Measurements from ENCODE around the gene TTC16.

TTC16 gene

DNA sequence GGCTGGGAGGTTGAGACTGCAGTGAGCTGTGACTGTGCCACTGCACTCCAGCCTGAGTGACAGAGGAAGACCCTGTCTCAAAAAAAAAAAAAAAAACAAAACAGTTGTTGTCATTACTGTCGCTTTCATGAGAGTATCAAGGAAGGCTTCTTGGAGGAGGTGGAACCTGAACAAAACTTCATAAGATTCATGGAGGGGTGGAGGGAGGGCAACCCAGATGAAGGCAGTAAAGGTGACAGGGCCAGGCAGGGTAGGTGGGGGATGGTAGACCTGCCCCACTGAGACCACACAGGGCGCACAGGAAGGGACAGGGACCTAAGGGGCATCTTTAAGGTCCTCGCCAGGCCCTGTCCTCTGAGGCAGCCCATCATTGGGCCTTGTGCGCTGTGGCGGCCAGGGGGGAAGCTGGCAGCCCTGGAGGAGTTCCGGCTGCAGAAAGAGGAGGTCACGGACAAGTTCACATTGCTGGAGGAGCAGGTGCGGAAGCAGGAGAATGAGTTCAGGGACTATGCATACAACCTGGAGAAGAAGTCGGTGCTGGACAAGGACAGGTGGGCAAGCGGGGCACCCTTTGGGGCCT, 5.6 kb upstream of the TTC16 start:
- H3K27me3 ChIP-seq (ENCODE audit: control insufficient read depth in 1 of 2, insufficient read depth in 2 of 2, low read length in 2 of 2) = peaks cover 0 to 2% of the 10 kb centered on the region in 2 donors
- no peak overlapping the region for H3K27ac ChIP-seq (ENCODE audit: low read length)
- H3K4me1 ChIP-seq (ENCODE audit: control insufficient read depth, insufficient read depth, low read length) = peaks cover 11% of the 10 kb centered on the region
- H3K9me3 ChIP-seq (ENCODE audit: control insufficient read depth in 2 of 2, low read length in 2 of 2) = no peaks in the 10 kb centered on the region
- H3K4me3 ChIP-seq (ENCODE audit: low read length in 2 of 2) = no peak overlapping the region
- H3K9ac ChIP-seq (ENCODE audit: low read length in 2 of 2) = no peak overlapping the region
- H3K36me3 ChIP-seq (ENCODE audit: control insufficient read depth in 2 of 2, insufficient read depth in 2 of 2, low read length in 2 of 2) = no peaks in the 10 kb centered on the region

DNA sequence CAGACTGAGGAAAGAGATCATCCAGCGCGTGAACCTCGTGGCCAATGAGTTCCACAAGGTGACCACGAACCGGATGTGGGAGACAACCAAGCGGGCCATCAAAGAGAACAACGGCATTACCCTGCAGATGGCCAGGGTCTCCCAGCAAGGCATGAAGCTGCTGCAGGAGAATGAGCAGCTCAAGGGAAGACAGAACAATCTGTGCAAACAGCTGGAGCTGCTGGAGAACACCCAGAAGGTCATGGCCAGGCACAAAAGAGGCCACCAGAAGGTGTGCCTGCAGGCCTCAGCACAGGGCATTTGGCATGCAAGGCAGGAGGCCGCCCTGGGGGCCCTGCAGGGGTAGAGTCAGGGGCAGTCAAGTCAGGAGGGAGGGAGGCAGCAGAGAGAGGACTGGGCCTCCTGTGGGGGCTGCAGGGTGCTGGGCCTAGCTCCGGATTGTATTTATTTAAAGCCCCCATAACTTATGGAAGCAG, 4.6 kb upstream of the TTC16 start:
- no peak overlapping the region for H3K9ac ChIP-seq (ENCODE audit: low read length in 2 of 2)
- no peaks in the 10 kb centered on the region for H3K9me3 ChIP-seq (ENCODE audit: control insufficient read depth in 2 of 2, low read length in 2 of 2)
- no peak overlapping the region for H3K4me3 ChIP-seq (ENCODE audit: low read length in 2 of 2)
- no peaks in the 10 kb centered on the region for H3K36me3 ChIP-seq (ENCODE audit: control insufficient read depth in 2 of 2, insufficient read depth in 2 of 2, low read length in 2 of 2)
- peaks cover 15% of the 10 kb centered on the region for H3K4me1 ChIP-seq (ENCODE audit: control insufficient read depth, insufficient read depth, low read length)
- no peaks in the 10 kb centered on the region for H3K27me3 ChIP-seq (ENCODE audit: control insufficient read depth in 1 of 2, insufficient read depth in 2 of 2, low read length in 2 of 2)
- H3K27ac ChIP-seq (ENCODE audit: low read length) = no peak overlapping the region

DNA sequence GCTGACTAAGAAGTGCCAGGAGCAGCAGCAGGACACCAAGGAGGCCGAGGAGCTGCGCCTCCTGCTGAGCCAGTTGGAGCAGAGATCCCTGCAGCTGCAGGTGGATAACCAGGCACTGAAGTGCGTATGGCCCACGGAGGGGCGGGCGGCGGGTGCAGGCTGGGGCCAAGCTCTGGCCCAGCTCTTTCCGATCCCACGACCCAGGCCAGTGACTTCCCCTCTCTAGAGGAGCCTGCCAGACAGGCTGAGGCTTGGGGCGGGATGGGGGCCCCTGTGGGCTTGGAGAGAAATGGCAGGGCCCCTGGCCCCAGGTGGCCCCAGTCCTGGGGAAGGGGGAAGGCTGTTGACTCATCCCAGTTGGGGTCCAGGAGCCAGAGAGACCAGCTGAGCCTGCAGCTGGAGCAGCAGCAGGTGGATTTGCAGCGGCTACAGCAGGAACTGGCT, 4.0 kb upstream of the TTC16 start:
- H3K36me3 ChIP-seq (ENCODE audit: control insufficient read depth in 2 of 2, insufficient read depth in 2 of 2, low read length in 2 of 2) = no peaks in the 10 kb centered on the region
- no peak overlapping the region for H3K27ac ChIP-seq (ENCODE audit: low read length)
- no peaks in the 10 kb centered on the region for H3K27me3 ChIP-seq (ENCODE audit: control insufficient read depth in 1 of 2, insufficient read depth in 2 of 2, low read length in 2 of 2)
- no peak overlapping the region for H3K9ac ChIP-seq (ENCODE audit: low read length in 2 of 2)
- no peaks in the 10 kb centered on the region for H3K9me3 ChIP-seq (ENCODE audit: control insufficient read depth in 2 of 2, low read length in 2 of 2)
- H3K4me1 ChIP-seq (ENCODE audit: control insufficient read depth, insufficient read depth, low read length) = peaks cover 18% of the 10 kb centered on the region
- H3K4me3 ChIP-seq (ENCODE audit: low read length in 2 of 2) = no peak overlapping the region

DNA sequence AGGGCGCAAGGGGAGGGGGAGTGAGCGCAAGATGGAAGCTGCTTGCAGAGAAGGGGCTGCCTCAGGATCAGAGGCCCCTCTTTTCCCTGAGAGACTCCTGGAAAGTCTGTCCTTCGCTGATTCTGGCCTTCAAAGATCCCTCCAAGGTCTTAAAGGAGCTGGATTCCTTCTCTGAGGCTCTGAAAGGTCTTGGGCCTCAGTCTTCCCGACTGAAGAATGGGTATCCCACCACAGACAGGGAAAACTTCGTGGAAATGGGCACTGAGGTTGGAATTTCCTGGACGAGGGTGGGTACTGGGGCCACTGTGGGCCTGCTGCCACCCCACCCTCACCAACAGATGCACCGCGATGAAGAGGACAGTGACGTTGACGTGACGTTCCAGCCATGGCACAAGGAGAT, 3.5 kb upstream of the TTC16 start:
- Histone ChIP-seq H3K4me3 (ENCODE audit: low read length in 2 of 2) (no peak overlapping the region), H3K36me3 (ENCODE audit: control insufficient read depth in 2 of 2, insufficient read depth in 2 of 2, low read length in 2 of 2) (no peaks in the 10 kb centered on the region), H3K9me3 (ENCODE audit: control insufficient read depth in 2 of 2, low read length in 2 of 2) (no peaks in the 10 kb centered on the region), H3K9ac (ENCODE audit: low read length in 2 of 2) (no peak overlapping the region), H3K4me1 (ENCODE audit: control insufficient read depth, insufficient read depth, low read length) (peaks cover 18% of the 10 kb centered on the region), H3K27ac (ENCODE audit: low read length) (no peak overlapping the region), H3K27me3 (ENCODE audit: control insufficient read depth in 1 of 2, insufficient read depth in 2 of 2, low read length in 2 of 2) (no peaks in the 10 kb centered on the region)

DNA sequence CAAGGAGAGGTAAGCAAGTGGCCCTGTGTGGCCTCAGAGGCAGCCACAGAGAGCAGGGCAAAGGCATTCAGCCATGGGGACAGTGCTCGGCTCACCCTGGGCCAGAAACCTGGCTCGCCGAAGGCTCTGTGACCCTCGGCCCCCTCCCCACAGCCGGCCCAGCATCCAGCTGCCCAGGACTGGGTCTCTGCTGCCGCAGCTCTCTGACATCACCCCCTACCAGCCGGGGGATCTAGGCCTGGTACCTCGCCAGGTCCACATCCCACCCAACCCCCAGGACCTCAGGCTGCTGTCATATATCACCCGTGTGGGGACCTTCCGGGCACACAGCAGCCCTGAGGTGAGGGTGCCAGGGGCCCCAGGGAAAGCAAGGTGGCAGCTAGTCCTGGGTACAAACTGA, 3.0 kb upstream of the TTC16 start:
- Histone ChIP-seq H3K27ac (ENCODE audit: low read length) (no peak overlapping the region), H3K36me3 (ENCODE audit: control insufficient read depth in 2 of 2, insufficient read depth in 2 of 2, low read length in 2 of 2) (no peaks in the 10 kb centered on the region), H3K4me3 (ENCODE audit: low read length in 2 of 2) (no peak overlapping the region), H3K4me1 (ENCODE audit: control insufficient read depth, insufficient read depth, low read length) (peaks cover 18% of the 10 kb centered on the region), H3K27me3 (ENCODE audit: control insufficient read depth in 1 of 2, insufficient read depth in 2 of 2, low read length in 2 of 2) (no peaks in the 10 kb centered on the region), H3K9me3 (ENCODE audit: control insufficient read depth in 2 of 2, low read length in 2 of 2) (no peaks in the 10 kb centered on the region), H3K9ac (ENCODE audit: low read length in 2 of 2) (no peak overlapping the region)

DNA sequence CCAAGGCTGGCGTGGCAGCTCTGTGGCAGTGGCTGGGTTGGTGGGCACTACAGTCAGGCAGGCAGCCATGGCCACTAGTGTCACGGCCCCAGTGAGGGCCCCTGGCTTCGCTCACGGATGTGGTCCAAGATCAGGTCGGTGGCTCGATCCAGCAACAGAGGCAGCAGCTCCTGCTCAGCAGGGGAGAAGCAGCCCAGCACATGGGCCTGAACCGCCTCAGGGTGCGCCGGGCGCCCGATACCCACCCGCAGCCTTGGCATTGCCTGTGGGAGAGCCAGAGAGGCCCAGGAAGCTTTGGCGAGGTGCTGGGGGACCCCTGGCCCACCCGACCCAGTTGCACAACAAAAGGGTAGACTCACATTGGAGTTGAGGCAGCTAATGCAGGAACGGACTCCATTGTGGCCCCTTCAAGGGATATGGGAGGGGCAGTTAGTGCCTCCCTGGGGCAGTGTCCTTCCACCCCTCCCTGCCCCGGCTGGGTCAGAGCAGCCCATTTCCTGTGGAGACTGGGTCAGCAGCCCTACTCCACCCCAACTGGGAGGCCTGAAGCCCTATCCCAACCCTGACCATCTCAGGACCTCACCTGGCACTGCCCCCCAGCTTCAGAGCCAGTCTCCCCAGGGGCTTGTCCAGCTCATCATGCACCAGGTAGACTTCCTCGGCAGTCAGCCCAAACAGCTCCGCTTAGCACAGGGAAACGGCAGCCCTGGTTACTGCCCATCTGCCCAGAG, 1.7 kb upstream of the TTC16 start:
- H3K27me3 ChIP-seq (ENCODE audit: control insufficient read depth in 1 of 2, insufficient read depth in 2 of 2, low read length in 2 of 2) = no peaks in the 10 kb centered on the region
- H3K4me3 ChIP-seq (ENCODE audit: low read length in 2 of 2) = peak overlapping the region; percentile 62 to 94
- no peaks in the 10 kb centered on the region for H3K36me3 ChIP-seq (ENCODE audit: control insufficient read depth in 2 of 2, insufficient read depth in 2 of 2, low read length in 2 of 2)
- H3K4me1 ChIP-seq (ENCODE audit: control insufficient read depth, insufficient read depth, low read length) = peaks cover 18% of the 10 kb centered on the region
- H3K9me3 ChIP-seq (ENCODE audit: control insufficient read depth in 2 of 2, low read length in 2 of 2) = no peaks in the 10 kb centered on the region
- no peak overlapping the region for H3K27ac ChIP-seq (ENCODE audit: low read length)
- peak overlapping the region in 1 of 2 donors; percentile 21 for H3K9ac ChIP-seq (ENCODE audit: low read length in 2 of 2)

DNA sequence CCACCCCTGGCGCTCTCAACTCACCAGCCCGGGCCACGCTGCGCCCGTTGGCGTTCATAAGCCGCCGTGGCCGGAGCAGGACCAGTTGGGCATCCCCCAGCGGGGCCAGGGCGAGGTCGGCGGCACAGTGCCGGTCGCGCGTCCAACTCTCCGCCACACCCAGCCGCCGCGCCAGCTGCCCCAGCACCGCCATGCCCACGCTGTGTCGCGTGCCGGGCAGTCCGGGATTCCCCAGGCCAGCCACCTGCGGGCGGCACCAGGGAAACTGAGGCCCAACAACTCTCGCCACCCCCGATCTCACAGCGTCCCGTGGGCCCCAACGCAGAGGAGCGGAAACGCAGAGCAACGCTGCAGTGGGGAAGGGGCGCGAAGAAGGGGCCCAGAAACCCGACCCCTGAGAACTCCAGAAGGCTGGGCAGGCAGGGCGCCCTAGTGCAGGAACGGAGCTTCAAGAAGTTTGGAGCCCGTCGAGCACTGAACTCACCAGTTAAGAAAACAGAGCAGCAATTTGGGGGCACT, 869 bp upstream of the TTC16 start:
- Histone ChIP-seq H3K9ac (ENCODE audit: low read length in 2 of 2) (peak overlapping the region; percentile 76 to 84), H3K4me1 (ENCODE audit: control insufficient read depth, insufficient read depth, low read length) (peaks cover 18% of the 10 kb centered on the region), H3K36me3 (ENCODE audit: control insufficient read depth in 2 of 2, insufficient read depth in 2 of 2, low read length in 2 of 2) (no peaks in the 10 kb centered on the region), H3K9me3 (ENCODE audit: control insufficient read depth in 2 of 2, low read length in 2 of 2) (no peaks in the 10 kb centered on the region), H3K4me3 (ENCODE audit: low read length in 2 of 2) (peak overlapping the region; percentile 88 to 94), H3K27ac (ENCODE audit: low read length) (peak overlapping the region; percentile 79), H3K27me3 (ENCODE audit: control insufficient read depth in 1 of 2, insufficient read depth in 2 of 2, low read length in 2 of 2) (no peaks in the 10 kb centered on the region)

DNA sequence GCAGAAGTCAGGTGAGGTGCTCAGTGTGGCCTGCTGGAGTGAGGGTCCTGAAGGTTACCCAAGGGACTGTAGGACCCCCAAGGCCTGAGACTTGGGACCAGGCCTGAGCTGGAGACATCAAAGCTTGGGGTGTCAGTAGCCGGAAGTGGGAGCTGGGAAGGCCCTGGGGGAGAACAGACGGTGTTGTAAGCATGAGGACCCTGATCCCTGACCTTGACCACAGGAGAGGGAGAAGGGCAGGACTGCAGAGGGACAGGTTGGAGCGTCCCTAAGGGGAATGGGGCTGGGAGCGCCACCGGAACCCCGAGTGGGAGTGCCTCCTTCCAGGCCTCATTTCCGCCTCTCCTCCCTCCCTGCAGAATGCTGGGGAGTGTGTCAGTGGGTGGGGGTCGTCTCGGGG, 533 bp downstream of the TTC16 start:
- Histone ChIP-seq H3K36me3 (ENCODE audit: control insufficient read depth in 2 of 2, insufficient read depth in 2 of 2, low read length in 2 of 2) (no peaks in the 10 kb centered on the region), H3K4me3 (ENCODE audit: low read length in 2 of 2) (peak overlapping the region; percentile 88 to 94), H3K4me1 (ENCODE audit: control insufficient read depth, insufficient read depth, low read length) (peaks cover 18% of the 10 kb centered on the region), H3K27ac (ENCODE audit: low read length) (peak overlapping the region; percentile 79), H3K9me3 (ENCODE audit: control insufficient read depth in 2 of 2, low read length in 2 of 2) (no peaks in the 10 kb centered on the region), H3K9ac (ENCODE audit: low read length in 2 of 2) (peak overlapping the region; percentile 78 to 84), H3K27me3 (ENCODE audit: control insufficient read depth in 1 of 2, insufficient read depth in 2 of 2, low read length in 2 of 2) (no peaks in the 10 kb centered on the region)

DNA sequence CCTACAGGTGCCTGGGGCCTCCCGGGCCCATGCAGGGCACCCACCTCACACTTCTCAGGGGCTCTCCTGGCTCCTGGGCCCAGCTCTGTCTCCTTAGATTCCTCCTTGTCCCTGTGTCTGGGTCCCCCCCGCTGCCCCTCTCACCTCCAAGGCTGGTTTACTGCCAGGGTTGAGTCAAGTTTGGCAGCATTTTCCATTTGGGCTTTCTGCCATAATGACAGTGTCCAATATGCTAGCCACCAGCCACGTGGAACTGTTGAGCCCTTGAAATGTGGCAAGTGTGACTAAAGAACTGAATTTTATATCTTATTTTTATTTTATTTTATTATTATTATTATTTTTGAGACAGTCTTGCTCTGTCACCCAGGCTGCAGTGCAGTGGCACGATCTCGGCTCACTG, 1.9 kb downstream of the TTC16 start:
- Histone ChIP-seq H3K9me3 (ENCODE audit: control insufficient read depth in 2 of 2, low read length in 2 of 2) (no peaks in the 10 kb centered on the region), H3K27me3 (ENCODE audit: control insufficient read depth in 1 of 2, insufficient read depth in 2 of 2, low read length in 2 of 2) (peaks cover 0 to 2% of the 10 kb centered on the region in 2 donors), H3K4me3 (ENCODE audit: low read length in 2 of 2) (no peak overlapping the region), H3K36me3 (ENCODE audit: control insufficient read depth in 2 of 2, insufficient read depth in 2 of 2, low read length in 2 of 2) (no peaks in the 10 kb centered on the region), H3K27ac (ENCODE audit: low read length) (no peak overlapping the region), H3K4me1 (ENCODE audit: control insufficient read depth, insufficient read depth, low read length) (peaks cover 18% of the 10 kb centered on the region), H3K9ac (ENCODE audit: low read length in 2 of 2) (no peak overlapping the region)

DNA sequence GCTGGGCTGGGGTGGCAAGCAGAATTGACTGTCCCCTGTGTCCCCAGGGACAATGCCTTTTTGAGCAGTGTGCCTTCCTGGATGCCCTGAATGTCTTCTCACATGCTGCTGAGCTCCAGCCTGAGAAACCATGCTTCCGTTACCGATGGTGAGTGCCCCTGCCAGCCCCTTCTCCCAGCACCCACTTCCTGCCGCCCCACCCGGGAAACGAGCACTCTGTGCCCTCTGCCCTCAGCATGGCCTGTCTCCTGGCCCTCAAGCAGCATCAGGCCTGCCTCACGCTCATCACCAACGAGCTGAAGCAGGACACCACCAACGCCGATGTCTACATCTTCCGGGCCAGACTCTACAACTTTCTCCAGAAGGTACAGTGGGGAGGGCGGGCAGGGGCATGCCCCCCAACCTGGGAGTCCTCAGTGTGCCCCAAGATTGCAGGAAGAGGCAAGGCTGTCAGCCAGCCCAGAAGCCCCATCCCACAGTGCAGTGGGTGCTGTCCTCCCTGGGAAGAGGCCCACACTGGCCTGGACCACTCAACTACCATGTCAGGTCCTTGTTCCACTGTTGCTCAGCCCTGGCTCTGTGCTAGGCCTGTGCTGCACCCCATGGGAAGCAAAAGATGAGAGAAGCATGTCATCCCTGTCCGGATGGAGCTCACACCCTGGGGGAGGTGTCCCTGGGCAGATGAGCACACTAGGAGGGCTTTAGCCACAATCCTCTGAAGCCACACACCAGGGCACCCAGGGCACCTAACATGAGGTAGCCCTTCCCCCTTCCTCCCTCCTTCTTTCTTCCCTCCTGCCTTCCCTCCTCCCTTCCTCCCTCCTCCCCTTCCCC, 4.4 kb downstream of the TTC16 start:
- no peaks in the 10 kb centered on the region for H3K36me3 ChIP-seq (ENCODE audit: control insufficient read depth in 2 of 2, insufficient read depth in 2 of 2, low read length in 2 of 2)
- peaks cover 13% of the 10 kb centered on the region for H3K4me1 ChIP-seq (ENCODE audit: control insufficient read depth, insufficient read depth, low read length)
- H3K9me3 ChIP-seq (ENCODE audit: control insufficient read depth in 2 of 2, low read length in 2 of 2) = no peaks in the 10 kb centered on the region
- H3K27me3 ChIP-seq (ENCODE audit: control insufficient read depth in 1 of 2, insufficient read depth in 2 of 2, low read length in 2 of 2) = peaks cover 0 to 8% of the 10 kb centered on the region in 2 donors
- no peak overlapping the region for H3K27ac ChIP-seq (ENCODE audit: low read length)
- H3K9ac ChIP-seq (ENCODE audit: low read length in 2 of 2) = no peak overlapping the region
- H3K4me3 ChIP-seq (ENCODE audit: low read length in 2 of 2) = no peak overlapping the region
